K562 (cell line): ENCODE results near the gene ITPKA. TPM values are rescaled to one million over a fixed set of nuclear protein-coding genes. Genes with fewer than 3 reads are reported as not detected.
A peak's percentile ranks its signal among the peaks of the same experiment; 100 is the strongest.

ENCODE experiments used
- CXXC5 ChIP-seq: fragments of 250-450 bp; sonication (Bioruptor Pico); IDR thresholded peaks from 2 replicates; pipeline ENCODE4 v1.8.0; 2022; ENCODE audit warnings: inconsistent platforms, mild to moderate bottlenecking, moderate library complexity
- KDM1A ChIP-seq, 2 experiments: fragments of 450-650 bp; IDR thresholded peaks; 2 replicates each; pipeline ENCODE4 v1.6.1; 2016; ENCODE audit warnings: mild to moderate bottlenecking in 2 of 2
- L3MBTL2 ChIP-seq: fragments of 450-650 bp; IDR thresholded peaks from 2 replicates; pipeline ENCODE4 v1.6.1; 2016; ENCODE audit warnings: mild to moderate bottlenecking, moderate library complexity
- LCOR ChIP-seq: sonication (generic); formaldehyde crosslinking; IDR thresholded peaks from 2 replicates; pipeline ENCODE4 v1.8.0; 2022; ENCODE audit warnings: mild to moderate bottlenecking, missing genetic modification reagents
- MTA1 ChIP-seq: fragments of 450-650 bp; IDR thresholded peaks from 2 replicates; pipeline ENCODE4 v1.6.1; 2017; ENCODE audit warnings: borderline replicate concordance
- NFRKB ChIP-seq: fragments of 450-650 bp; IDR thresholded peaks from 2 replicates; pipeline ENCODE4 v1.6.1; 2016; ENCODE audit warnings: low read depth
- PML ChIP-seq: IDR thresholded peaks from 2 replicates; pipeline ENCODE4 v1.6.1; 2012; ENCODE audit warnings: low read length, inconsistent platforms
- PREB ChIP-seq: sonication (generic); formaldehyde crosslinking; IDR thresholded peaks from 2 replicates; pipeline ENCODE4 v1.8.1; 2023; ENCODE audit warnings: mild to moderate bottlenecking, missing genetic modification reagents
- RBM17 ChIP-seq: fragments of 200-400 bp; formaldehyde crosslinking; IDR thresholded peaks from 2 replicates; pipeline ENCODE4 v1.6.1; 2017; ENCODE audit warnings: low read depth, mild to moderate bottlenecking, low read length, borderline replicate concordance
- TAF1 ChIP-seq: IDR thresholded peaks from 2 replicates; pipeline ENCODE4 v1.6.1; 2011; ENCODE audit warnings: mild to moderate bottlenecking, low read length, moderate library complexity; ENCODE audit not compliant: insufficient read depth, control insufficient read depth, severe bottlenecking; ENCODE audit errors: extremely low read depth
- TFAM ChIP-seq: fragments of 250-450 bp; sonication (Bioruptor Pico); conservative IDR thresholded peaks from 2 replicates; pipeline ENCODE4 v1.5.0; 2021; ENCODE audit warnings: mild to moderate bottlenecking, moderate library complexity
- THAP12 ChIP-seq: fragments of 250-450 bp; sonication (Bioruptor Pico); IDR thresholded peaks from 2 replicates; pipeline ENCODE4 v1.9.0; 2021; ENCODE audit warnings: mild to moderate bottlenecking, inconsistent platforms
- ZNF121 ChIP-seq: sonication (generic); formaldehyde crosslinking; conservative IDR thresholded peaks from 2 replicates; pipeline ENCODE4 v1.8.0; 2022; ENCODE audit warnings: missing genetic modification reagents
- ZNF583 ChIP-seq: fragments of 250-450 bp; sonication (Bioruptor Pico); IDR thresholded peaks from 2 replicates; pipeline ENCODE4 v1.4.0; 2020
- ZNF592 ChIP-seq: fragments of 450-650 bp; IDR thresholded peaks from 2 replicates; pipeline ENCODE4 v1.6.1; 2017; ENCODE audit warnings: antibody characterized with exemption, mild to moderate bottlenecking
- ZNF695 ChIP-seq: fragments of 450-650 bp; formaldehyde crosslinking; IDR thresholded peaks from 2 replicates; pipeline ENCODE4 v1.4.0; 2020; ENCODE audit warnings: mild to moderate bottlenecking, moderate library complexity
- polyA plus RNA-seq, 8 experiments: library from polyadenylated mRNA; depleted of rRNA in 4 of 8; stranded (reverse) in 5 of 8; unstranded in 3 of 8; fragments of >200 nt; fragmentation: Nextera tagmentation in 2 of 8; fragmentation: Illumina TruSeq in 1 of 8; extraction: Ambion mirVana in 2 of 8; extraction: Trizol in 1 of 8; gene quantifications; 2 replicates each; pipeline versions ENCODE4 v1.2.1 to v1.2.3, GENCODE V29; 2011 to 2014; ENCODE audit warnings: inconsistent platforms in 1 of 8, missing spikeins in 1 of 8
- total RNA-seq, 7 experiments: library from RNA; depleted of rRNA in 6 of 7; stranded (reverse); fragments of >200 nt in 6 of 7; fragmentation: Illumina TruSeq in 2 of 7; extraction: Trizol in 2 of 7; gene quantifications; 2 replicates each; pipeline versions ENCODE4 v1.2.1 to v1.2.3, GENCODE V29; 2011 to 2021; ENCODE audit warnings: low replicate concordance in 1 of 7
- TF ChIP-seq, protein P1 (sequence below): sonication (generic); formaldehyde crosslinking; IDR thresholded peaks from 2 replicates; pipeline ENCODE4 v1.8.0; 2022; ENCODE audit warnings: mild to moderate bottlenecking, missing genetic modification reagents, borderline replicate concordance

Gene ITPKA
- total and polyA plus RNA-seq, 9 of the 15 experiments (the other 6 are each of a cell fraction or from before 2014, with no cell fraction given): 0.14 to 68.4 (median 11.5) TPM

- no peak; the same call in 1 of the 2 replicates for TF ChIP-seq CXXC5
- no peak for TF ChIP-seq TFAM (CRISPR knock-in tag)
- peak; percentile 53; the same call in 1 of the 2 replicates for TF ChIP-seq NFRKB
- 0 out of 2 replicates have a peak, but pooled peaks have one; percentile 47 for TF ChIP-seq ZNF592
- peak; percentile 62; the same call in 1 of the 2 replicates for TF ChIP-seq LCOR (CRISPR knock-in tag)
- TF ChIP-seq TAF1: peak; percentile 85
- TF ChIP-seq, protein P1, sequence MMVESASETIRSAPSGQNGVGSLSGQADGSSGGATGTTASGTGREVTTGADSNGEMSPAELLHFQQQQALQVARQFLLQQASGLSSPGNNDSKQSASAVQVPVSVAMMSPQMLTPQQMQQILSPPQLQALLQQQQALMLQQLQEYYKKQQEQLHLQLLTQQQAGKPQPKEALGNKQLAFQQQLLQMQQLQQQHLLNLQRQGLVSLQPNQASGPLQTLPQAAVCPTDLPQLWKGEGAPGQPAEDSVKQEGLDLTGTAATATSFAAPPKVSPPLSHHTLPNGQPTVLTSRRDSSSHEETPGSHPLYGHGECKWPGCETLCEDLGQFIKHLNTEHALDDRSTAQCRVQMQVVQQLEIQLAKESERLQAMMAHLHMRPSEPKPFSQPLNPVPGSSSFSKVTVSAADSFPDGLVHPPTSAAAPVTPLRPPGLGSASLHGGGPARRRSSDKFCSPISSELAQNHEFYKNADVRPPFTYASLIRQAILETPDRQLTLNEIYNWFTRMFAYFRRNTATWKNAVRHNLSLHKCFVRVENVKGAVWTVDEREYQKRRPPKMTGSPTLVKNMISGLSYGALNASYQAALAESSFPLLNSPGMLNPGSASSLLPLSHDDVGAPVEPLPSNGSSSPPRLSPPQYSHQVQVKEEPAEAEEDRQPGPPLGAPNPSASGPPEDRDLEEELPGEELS (CRISPR knock-in tag): 0 out of 2 replicates have a peak, but pooled peaks have one; percentile 3
- TF ChIP-seq RBM17: no peak
- TF ChIP-seq THAP12: no peak
- no peak for TF ChIP-seq ZNF695 (CRISPR knock-in tag)
- TF ChIP-seq ZNF121: 0 out of 2 replicates have a peak, but pooled peaks have one; percentile 6
- TF ChIP-seq MTA1: 0 out of 2 replicates have a peak, but pooled peaks have one; percentile 20
- TF ChIP-seq L3MBTL2: peak; percentile 75
- TF ChIP-seq ZNF583 (CRISPR knock-in tag): no peak
- no peak for TF ChIP-seq KDM1A (IDR thresholded peaks at IDR 0.05)
- TF ChIP-seq PML: peak; percentile 57; the same call in 1 of the 2 replicates
- no peak for TF ChIP-seq PREB (CRISPR knock-in tag)
These were observed at the start of gene ITPKA (continued) for GRCh38 chr15:41493205-41493901.
